HG03378 (cell line): ENCODE data around the gene MYB.
"Not testable (repeated sequence)": the region's sequence is repeated elsewhere in the genome, so short reads cannot be mapped to it uniquely, and the experiment has no call there.

ENCODE experiments used
- ATAC-seq: cut with Tn5 transposase; IDR thresholded peaks from one replicate; pipeline ENCODE4 v1.9.1; 2021; ENCODE audit warnings: mild to moderate bottlenecking, moderate library complexity; ENCODE audit not compliant: unreplicated experiment

The MYB gene

DNA sequence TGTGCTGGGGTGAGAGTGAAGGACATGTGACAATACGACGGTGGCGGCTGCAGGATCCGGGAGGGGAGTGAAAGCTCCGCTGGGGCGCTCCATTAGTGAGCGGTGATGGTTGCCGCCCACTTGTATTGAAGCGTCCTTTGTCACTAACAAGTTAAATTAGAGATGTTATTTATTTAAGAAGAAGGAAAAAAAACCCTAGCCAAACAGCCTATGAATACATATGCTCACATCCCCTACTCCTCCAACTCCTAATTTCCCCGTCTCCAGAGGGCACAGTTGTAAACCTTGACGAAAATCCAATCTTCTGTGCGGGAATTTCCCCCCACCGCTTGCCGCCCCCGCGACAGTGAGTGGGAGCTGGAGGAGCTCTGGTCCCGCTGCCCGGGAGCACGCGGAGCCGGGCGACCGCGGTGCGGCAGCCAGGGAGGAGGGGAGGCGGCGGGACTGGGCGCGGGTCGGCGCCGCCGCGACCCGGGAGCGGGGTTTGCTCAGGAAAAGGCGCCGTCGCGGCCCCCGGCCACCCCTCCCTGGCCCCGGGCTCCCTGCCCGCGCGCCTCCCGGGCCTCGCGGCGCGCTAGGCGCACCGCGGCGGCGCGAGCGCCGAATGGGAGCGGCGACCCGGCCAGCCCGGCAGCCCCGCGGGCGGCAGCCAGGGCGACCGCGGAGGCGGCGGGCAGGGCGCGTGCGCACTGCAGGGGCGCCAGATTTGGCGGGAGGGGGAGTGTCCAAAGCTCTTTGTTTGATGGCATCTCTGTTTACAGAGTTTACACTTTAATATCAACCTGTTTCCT lies at the start of gene MYB:
TSS of gene MYB (plus strand) at position 767 of the 791 bp plus-strand sequence. CDS start 206 bp downstream, outside the sequence.
- peak; percentile 31 for ATAC-seq

- ATAC-seq = no peak
Observed at GRCh38 chr6:135132776-135133175, 48.3 kb upstream of the MYB start.

DNA sequence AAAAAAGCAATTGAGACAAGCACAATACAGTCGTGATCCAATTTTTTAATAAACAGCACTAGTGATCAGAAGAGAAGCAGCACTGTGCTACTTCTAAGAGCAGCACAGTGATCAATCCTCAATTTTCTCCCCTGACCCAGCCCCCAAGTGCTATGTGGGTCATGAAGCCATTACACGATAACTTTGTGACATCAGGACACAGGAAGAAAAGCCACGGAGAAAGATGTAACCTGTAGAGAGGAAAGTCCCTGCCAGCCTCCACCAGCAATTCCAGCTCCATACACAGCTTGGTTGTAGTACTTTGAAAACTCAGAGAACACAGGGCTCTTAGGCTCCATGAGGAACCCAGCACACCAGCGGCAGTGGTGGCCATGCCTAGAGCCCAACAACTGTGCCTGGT lies 45.3 kb upstream of the MYB start:
- no peak for ATAC-seq

DNA sequence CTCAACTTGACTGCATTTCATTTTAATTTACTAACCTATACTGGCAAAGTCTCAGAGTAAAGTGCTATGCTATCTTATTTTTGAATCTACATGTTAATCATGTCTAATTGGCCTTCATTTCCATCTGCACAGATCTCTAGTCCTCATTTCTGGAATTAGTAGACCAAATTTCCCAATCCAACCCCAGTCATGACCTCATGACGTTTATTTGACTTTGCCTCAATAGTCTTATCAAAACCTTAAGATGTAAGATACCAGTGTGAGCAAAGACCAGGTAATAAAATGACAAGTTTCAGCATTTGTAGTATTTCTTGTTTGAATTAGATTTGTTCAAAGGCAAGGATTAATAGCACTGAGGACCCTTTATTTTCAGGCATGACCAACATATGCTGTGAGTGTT lies 43.3 kb upstream of the MYB start:
- no peak for ATAC-seq

DNA sequence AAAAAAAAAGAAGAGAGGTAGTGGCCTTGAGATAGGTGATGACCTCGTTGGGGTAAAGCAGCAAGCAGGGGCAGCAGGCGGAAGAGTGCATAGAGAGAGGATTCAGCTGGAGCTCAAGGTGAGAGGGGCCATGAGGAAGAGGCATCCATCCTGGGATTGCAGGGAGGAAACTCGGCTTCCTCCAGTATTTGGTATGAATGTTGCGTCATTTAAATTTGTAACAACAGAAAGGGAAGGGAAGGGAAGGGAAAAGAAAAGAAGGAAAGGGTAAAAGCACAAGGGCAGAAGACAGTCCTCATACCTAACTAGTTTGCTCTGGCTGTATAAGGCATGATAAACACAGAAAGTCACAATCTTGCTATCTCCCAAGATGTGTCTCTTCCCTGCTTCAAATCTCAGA lies 39.9 kb upstream of the MYB start:
- ATAC-seq = no peak

DNA sequence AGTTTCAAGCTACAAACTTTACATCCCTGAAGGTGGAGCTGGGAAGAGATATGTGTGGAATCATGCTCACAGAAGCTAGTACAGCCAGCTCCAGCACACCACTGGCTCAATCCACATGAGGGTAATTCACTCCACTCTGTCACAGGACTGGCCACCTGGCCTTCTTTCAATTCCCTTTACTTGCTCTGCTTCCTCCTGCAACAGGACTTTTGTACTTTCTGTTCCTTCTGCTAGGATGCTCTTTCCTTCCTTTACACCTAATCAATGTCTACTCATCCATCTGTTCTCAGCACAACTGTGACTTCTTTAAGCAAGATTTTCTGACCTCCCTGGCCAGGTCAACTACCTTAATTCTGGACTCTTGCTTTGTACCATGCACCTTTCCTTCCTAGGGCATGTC lies 39.4 kb upstream of the MYB start:
- no peak for ATAC-seq

GRCh38 chr6:135142232-135142631 lies 38.9 kb upstream of the MYB start:
- ATAC-seq = not testable (repeated sequence)

DNA sequence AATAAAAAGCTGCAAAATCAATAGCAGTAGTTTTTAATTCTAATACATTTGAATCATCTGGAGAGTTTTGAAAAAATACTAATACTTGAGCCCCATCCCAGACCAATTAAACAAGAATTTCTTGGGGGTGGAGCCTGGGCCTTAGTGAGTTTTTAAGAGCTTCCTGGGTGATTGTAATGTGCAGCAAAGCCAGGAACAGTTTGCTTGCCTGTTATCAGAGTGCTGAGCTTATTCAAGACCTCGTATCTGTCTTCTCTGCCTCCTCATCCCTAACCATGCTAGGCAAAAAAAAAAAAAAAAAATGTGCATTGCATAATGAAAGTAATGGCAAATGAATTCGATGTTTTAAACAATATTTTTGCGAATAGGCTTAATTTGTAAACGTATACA lies 36.4 kb upstream of the MYB start:
- no peak for ATAC-seq

GRCh38 chr6:135145063-135145800 lies 35.9 kb upstream of the MYB start:
- no peak for ATAC-seq

DNA sequence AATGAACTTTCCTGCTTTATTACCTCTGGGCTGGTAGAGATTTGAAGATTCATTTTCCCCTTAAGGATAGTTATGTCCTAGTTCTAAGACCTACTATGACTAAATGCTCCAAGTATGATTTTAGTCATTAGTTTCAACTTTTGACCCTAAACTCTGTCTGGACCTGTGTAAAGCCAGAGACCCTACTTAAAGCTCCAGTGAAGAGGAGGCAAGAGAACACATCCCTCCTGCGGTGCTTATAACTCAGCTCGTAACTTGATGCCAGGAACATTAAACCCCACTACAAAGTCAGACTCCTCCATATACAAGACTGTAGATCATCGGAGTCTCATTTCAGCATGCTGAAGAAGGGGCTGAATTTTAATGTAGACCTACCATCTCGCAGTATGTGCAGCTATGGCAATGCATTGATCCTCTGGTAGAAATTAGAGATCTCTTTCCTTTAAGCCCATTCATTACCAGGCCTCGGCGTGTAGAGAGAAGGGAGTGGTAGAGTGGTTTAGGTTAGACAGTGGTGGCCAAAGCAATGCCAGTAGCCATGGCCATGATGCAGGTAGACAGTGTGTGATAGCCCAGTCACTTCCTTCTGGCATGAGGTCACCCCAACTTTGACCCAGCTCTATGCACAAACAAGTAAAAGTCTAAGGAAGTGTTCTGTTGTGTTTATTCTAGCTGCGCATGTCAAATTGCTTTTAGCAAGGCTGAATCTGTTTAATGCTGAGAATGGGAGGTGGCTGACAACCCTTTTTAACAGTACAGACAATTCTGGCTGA lies 34.8 kb upstream of the MYB start:
- no peak for ATAC-seq

DNA sequence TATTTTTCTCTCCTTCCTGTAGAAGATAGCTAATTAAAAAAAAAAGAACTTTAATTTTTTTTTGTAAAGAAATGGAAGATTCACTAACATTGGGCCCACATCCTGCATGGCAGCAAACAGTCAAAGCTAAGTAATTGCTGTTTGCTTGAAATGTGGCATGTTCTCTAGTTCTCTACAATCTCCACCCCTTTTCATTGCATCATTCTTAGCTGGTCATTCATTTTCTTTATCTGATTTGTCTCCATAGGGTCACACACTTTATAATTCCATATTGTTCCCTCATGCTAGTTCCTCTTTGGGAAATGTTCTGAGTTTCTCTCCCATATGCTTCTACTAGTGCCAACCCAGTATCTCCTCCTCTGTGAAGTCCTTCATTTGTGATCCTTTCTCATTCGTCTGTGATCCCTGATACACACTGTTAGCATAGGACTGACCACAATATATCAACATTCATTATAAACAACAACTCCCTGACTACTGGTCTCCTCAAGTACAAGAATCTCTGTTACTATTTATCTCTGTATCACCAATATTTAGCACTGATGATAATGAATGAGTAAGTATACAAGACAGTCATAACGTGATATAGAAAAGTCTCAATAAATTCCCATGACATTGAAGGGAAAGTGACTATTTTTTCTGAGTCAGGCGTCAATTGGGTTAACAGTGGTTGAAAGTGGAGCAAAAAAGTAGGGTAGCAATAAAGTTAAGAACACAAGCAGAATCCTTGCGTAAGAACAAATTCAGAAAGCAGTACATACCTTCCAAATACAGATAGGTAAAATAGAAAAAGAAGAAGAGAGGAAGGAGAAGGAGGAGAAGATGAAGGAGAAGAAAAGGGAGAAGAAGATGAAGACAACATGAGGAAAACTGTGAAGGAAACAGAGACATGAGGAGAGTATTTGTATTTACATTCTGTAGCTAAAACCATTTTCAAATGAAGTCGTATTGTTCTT lies 33.2 kb upstream of the MYB start:
- ATAC-seq = no peak

DNA sequence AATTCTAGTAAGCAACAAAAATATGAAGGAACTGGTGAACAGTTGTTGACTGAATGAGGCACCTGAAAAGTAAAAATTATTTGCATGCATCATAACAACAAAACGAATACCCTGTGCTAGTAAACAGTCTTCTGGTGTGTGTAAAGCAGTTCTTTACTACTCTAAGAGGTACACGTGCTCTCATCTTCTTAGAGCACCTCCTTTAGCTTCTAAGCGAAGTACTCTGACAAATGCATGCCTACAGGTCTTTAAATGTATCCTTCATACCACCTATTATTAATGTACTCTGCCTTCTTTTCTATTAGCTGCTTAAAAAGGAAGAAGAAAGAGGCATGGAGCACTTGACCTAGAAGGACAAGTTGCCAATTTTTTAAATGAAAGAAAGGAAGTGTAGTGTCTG lies 32.2 kb upstream of the MYB start:
- ATAC-seq = no peak

DNA sequence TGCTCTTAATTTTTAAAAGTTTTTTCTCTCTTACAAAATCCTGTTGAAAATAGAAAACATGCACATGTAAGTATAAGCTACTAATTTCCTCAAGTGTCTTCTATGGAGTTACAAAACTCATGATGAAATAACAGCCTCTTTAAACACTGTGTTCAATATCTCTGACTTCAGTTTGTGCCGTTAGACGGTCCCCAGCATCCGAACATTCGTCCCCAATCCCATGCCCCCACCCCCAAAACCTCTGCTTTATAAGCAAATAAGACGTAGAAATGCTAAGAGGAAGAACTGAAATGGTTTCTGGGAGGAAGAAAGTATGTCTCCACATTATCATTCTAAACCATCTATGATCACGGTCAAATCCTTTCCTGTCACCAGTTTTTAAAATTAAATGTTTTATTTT lies 31.7 kb upstream of the MYB start:
- no peak for ATAC-seq

- not testable (repeated sequence) for ATAC-seq
Observed at GRCh38 chr6:135150481-135150880, 30.6 kb upstream of the MYB start.

- not testable (repeated sequence) for ATAC-seq
Observed at GRCh38 chr6:135154125-135154524, 27.0 kb upstream of the MYB start.

- ATAC-seq = no peak
Observed at GRCh38 chr6:135158397-135158796, 22.7 kb upstream of the MYB start.

GRCh38 chr6:135159531-135159930 lies 21.6 kb upstream of the MYB start:
- ATAC-seq = peak; percentile 49

DNA sequence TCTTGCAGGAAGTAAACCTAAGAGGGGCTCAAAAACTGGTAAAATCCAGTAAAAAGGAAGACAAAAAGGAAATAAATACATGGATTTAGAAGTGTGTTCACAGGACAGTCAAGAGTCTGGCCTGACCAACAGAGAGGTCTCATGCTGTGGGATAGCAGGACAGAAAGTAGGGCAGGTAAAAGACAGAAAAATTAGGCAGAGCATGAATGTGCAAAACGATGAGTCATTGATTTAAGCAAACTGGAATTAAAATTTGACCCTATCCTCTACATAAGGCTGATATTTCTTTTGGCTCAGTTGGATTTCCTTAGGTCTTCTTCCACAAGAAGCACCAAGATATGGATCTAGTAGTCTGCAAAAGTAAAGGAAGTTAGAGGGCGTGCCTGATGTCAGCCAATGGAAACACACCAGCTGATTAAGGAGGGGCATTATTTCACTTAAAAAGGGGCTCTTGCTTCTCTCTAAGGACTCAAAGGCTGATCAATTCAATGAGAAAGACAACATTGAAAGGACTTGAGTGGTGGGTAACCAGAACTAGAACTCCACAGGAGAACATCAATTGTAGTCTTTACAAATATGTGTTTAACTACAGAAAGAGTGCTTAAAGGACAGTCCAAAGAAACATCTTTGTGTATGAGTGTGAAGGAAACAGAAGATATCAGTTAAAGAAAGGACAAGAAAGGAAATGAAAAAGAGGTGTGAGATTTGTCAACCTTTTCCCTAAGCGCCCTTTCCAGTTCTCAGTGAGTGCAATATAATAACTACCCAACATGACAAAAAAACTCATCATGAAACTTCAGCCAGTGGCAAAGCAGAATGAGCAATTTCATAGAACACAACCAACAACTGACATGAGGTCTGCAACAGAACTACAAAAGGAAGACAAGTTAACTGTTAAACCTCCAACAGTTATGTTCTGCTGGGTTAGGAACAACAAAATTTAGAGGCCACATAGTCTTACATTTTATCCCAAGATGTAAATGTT lies 19.4 kb upstream of the MYB start:
- no peak for ATAC-seq
